K562 (cell line): ENCODE measurements around the gene KLHL22. TPM values are rescaled to one million over a fixed set of nuclear protein-coding genes. Genes with fewer than 3 reads are reported as not detected.

Experiments used
- CBX1 ChIP-seq: sonication (generic); IDR thresholded peaks from 2 replicates; pipeline ENCODE4 v1.6.1; 2016; ENCODE audit warnings: antibody characterized with exemption, low read depth, mild to moderate bottlenecking
- FOXM1 ChIP-seq, 2 experiments: fragments of 450-650 bp in 1 of 2; sonication (generic) in 1 of 2; formaldehyde crosslinking in 1 of 2; IDR thresholded peaks; 2 replicates each; pipeline versions ENCODE4 v1.6.1 to v1.9.0; 2017 to 2022; ENCODE audit warnings: low read depth in 2 of 2, mild to moderate bottlenecking in 2 of 2, missing genetic modification reagents in 1 of 2, moderate library complexity in 1 of 2
- HCFC1 ChIP-seq: IDR thresholded peaks from 2 replicates; pipeline ENCODE4 v1.6.1; 2012; ENCODE audit warnings: low read depth, low read length, improper control_type of control experiment
- JUNB ChIP-seq: fragments of 450-650 bp; formaldehyde crosslinking; conservative IDR thresholded peaks from 2 replicates; pipeline ENCODE4 v1.4.0; 2020; ENCODE audit warnings: mild to moderate bottlenecking
- MYNN ChIP-seq, 2 experiments: sonication (generic); formaldehyde crosslinking in 1 of 2; IDR thresholded peaks; 2 replicates each; pipeline versions ENCODE4 v1.5.0 to v1.6.1; 2016 to 2020; ENCODE audit warnings: antibody characterized with exemption in 1 of 2, missing genetic modification reagents in 1 of 2
- NCOA4 ChIP-seq: fragments of 450-650 bp; IDR thresholded peaks from 2 replicates; pipeline ENCODE4 v1.6.1; 2018; ENCODE audit warnings: mild to moderate bottlenecking; ENCODE audit not compliant: partially characterized antibody
- OTX1 ChIP-seq: fragments of 450-650 bp; formaldehyde crosslinking; IDR thresholded peaks from 2 replicates; pipeline ENCODE4 v1.4.0; 2022; ENCODE audit warnings: mild to moderate bottlenecking
- POLR2AphosphoS2 ChIP-seq: IDR thresholded peaks from 2 replicates; pipeline ENCODE4 v1.6.1; 2012; ENCODE audit warnings: low read length, improper control_type of control experiment
- SIX5 ChIP-seq, 2 experiments: IDR thresholded peaks; 2 replicates each; pipeline ENCODE4 v1.6.1; 2011; ENCODE audit warnings: low read length in 2 of 2, borderline replicate concordance in 1 of 2, low read depth in 1 of 2, mild to moderate bottlenecking in 1 of 2, moderate library complexity in 1 of 2; ENCODE audit not compliant: insufficient read depth in 1 of 2
- TBL1XR1 ChIP-seq, 2 experiments: IDR thresholded peaks; 2 replicates each; pipeline ENCODE4 v1.6.1; 2012; ENCODE audit warnings: improper control_type of control experiment in 2 of 2, low read length in 2 of 2, mild to moderate bottlenecking in 1 of 2
- TFAM ChIP-seq: fragments of 250-450 bp; sonication (Bioruptor Pico); conservative IDR thresholded peaks from 2 replicates; pipeline ENCODE4 v1.5.0; 2021; ENCODE audit warnings: mild to moderate bottlenecking, moderate library complexity
- ZC3H4 ChIP-seq: sonication (generic); formaldehyde crosslinking; IDR thresholded peaks from 2 replicates; pipeline ENCODE4 v1.9.0; 2021; ENCODE audit warnings: missing genetic modification reagents, borderline replicate concordance
- ZNF175 ChIP-seq: fragments of 200-800 bp; sonication (Bioruptor generic); IDR thresholded peaks from 2 replicates; pipeline ENCODE4 v1.6.1; 2016; ENCODE audit warnings: low read depth, mild to moderate bottlenecking, missing genetic modification characterization, missing compliant biosample characterization
- ZNF436 ChIP-seq: fragments of 250-450, 450-650 bp; sonication (Bioruptor Pico); formaldehyde crosslinking; IDR thresholded peaks from 2 replicates; pipeline ENCODE4 v1.7.0; 2020; ENCODE audit warnings: mild to moderate bottlenecking
- polyA plus RNA-seq, 8 experiments: library from polyadenylated mRNA; depleted of rRNA in 4 of 8; stranded (reverse) in 5 of 8; unstranded in 3 of 8; fragments of >200 nt; fragmentation: Nextera tagmentation in 2 of 8; fragmentation: Illumina TruSeq in 1 of 8; extraction: Ambion mirVana in 2 of 8; extraction: Trizol in 1 of 8; gene quantifications; 2 replicates each; pipeline versions ENCODE4 v1.2.1 to v1.2.3, GENCODE V29; 2011 to 2014; ENCODE audit warnings: inconsistent platforms in 1 of 8, missing spikeins in 1 of 8
- total RNA-seq, 7 experiments: library from RNA; depleted of rRNA in 6 of 7; stranded (reverse); fragments of >200 nt in 6 of 7; fragmentation: Illumina TruSeq in 2 of 7; extraction: Trizol in 2 of 7; gene quantifications; 2 replicates each; pipeline versions ENCODE4 v1.2.1 to v1.2.3, GENCODE V29; 2011 to 2021; ENCODE audit warnings: low replicate concordance in 1 of 7
- TF ChIP-seq, protein P1 (sequence below): fragments of 450-650 bp; IDR thresholded peaks from 2 replicates; pipeline ENCODE4 v1.6.1; 2016; ENCODE audit warnings: mild to moderate bottlenecking
- TF ChIP-seq, protein P2 (sequence below): fragments of 250-450 bp; sonication (Bioruptor Pico); IDR thresholded peaks from 2 replicates; pipeline ENCODE4 v1.4.0; 2020; ENCODE audit warnings: mild to moderate bottlenecking
- TF ChIP-seq, protein P3 (sequence below): fragments of 450-650 bp; IDR thresholded peaks from 2 replicates; pipeline ENCODE4 v1.7.0; 2016; ENCODE audit warnings: borderline replicate concordance
- TF ChIP-seq, protein P4 (sequence below): IDR thresholded peaks from 2 replicates; pipeline ENCODE4 v1.6.1; 2011; ENCODE audit not compliant: insufficient read length; ENCODE audit errors: extremely low read depth
- TF ChIP-seq, protein P5 (sequence below), 2 experiments: IDR thresholded peaks; 2 replicates each; pipeline ENCODE4 v1.6.1; 2011; ENCODE audit warnings: borderline replicate concordance in 1 of 2, control low read depth in 1 of 2, low read depth in 1 of 2, low read length in 1 of 2, mild to moderate bottlenecking in 1 of 2, mixed read lengths in 1 of 2, moderate library complexity in 1 of 2; ENCODE audit not compliant: insufficient read depth in 1 of 2, insufficient read length in 1 of 2, poor library complexity in 1 of 2, severe bottlenecking in 1 of 2; ENCODE audit errors: extremely low read depth in 1 of 2

Gene KLHL22
- total and polyA plus RNA-seq, 9 of the 15 experiments (the other 6 are each of a cell fraction or from before 2014, with no cell fraction given), result 1.3 to 25.6 (median 15.2) TPM

DNA sequence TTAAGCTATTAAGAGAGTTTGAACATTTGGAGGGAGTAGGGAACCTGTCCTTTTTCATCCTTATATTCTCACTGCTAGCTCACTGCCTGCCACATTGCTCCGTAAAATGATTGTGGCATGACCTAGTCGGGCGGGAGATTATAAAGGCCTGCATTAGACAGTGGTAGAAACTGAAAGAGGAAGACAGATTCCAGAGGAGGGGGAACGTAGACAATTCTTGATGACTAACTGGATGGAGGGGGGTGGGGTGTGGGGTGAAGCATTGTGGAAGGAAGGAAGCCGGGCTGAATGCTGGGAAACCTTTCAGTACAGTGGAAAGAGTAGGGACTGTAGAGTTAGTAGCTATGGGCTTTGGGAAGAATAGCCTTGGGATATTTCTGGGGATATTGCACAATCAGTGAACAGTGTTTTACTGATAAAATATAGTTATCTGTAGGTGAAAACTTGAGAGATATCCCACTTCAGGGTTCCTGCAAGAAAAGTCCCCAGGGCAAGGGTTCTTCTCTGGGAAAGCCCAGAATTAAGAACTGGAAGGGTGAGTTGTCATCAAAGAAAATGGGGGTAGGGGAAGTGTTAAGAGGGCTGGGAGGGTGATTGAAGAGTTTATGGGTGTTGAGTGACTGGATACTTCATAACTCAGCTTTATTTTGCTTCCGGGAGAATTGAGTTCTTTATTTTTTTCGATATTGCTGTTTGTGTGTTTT lies 13.9 kb upstream of the KLHL22 start (continued):
- TF ChIP-seq, protein P1, sequence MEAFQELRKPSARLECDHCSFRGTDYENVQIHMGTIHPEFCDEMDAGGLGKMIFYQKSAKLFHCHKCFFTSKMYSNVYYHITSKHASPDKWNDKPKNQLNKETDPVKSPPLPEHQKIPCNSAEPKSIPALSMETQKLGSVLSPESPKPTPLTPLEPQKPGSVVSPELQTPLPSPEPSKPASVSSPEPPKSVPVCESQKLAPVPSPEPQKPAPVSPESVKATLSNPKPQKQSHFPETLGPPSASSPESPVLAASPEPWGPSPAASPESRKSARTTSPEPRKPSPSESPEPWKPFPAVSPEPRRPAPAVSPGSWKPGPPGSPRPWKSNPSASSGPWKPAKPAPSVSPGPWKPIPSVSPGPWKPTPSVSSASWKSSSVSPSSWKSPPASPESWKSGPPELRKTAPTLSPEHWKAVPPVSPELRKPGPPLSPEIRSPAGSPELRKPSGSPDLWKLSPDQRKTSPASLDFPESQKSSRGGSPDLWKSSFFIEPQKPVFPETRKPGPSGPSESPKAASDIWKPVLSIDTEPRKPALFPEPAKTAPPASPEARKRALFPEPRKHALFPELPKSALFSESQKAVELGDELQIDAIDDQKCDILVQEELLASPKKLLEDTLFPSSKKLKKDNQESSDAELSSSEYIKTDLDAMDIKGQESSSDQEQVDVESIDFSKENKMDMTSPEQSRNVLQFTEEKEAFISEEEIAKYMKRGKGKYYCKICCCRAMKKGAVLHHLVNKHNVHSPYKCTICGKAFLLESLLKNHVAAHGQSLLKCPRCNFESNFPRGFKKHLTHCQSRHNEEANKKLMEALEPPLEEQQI, result no peak
- TF ChIP-seq ZNF175, result no peak
- peak in 1 of 2 experiments; percentile 74; a peak in 2 of 4 replicates for TF ChIP-seq TBL1XR1 (IDR thresholded peaks at IDR 0.05; ENCODE audit: low read length in 2 of 2)
- no peak for TF ChIP-seq MYNN (IDR thresholded peaks at IDR 0.05)
- no peak for TF ChIP-seq MYNN (CRISPR knock-in tag; IDR thresholded peaks at IDR 0.05)
- no peak for TF ChIP-seq SIX5 (IDR thresholded peaks at IDR 0.05; ENCODE audit: borderline replicate concordance in 1 of 2, insufficient read depth in 1 of 2, low read depth in 1 of 2, low read length in 2 of 2)
- TF ChIP-seq, protein P2, sequence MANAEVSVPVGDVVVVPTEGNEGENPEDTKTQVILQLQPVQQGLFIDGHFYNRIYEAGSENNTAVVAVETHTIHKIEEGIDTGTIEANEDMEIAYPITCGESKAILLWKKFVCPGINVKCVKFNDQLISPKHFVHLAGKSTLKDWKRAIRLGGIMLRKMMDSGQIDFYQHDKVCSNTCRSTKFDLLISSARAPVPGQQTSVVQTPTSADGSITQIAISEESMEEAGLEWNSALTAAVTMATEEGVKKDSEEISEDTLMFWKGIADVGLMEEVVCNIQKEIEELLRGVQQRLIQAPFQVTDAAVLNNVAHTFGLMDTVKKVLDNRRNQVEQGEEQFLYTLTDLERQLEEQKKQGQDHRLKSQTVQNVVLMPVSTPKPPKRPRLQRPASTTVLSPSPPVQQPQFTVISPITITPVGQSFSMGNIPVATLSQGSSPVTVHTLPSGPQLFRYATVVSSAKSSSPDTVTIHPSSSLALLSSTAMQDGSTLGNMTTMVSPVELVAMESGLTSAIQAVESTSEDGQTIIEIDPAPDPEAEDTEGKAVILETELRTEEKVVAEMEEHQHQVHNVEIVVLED, result no peak
- no peak; the same call in 1 of the 2 replicates for TF ChIP-seq POLR2AphosphoS2
- TF ChIP-seq, protein P3, sequence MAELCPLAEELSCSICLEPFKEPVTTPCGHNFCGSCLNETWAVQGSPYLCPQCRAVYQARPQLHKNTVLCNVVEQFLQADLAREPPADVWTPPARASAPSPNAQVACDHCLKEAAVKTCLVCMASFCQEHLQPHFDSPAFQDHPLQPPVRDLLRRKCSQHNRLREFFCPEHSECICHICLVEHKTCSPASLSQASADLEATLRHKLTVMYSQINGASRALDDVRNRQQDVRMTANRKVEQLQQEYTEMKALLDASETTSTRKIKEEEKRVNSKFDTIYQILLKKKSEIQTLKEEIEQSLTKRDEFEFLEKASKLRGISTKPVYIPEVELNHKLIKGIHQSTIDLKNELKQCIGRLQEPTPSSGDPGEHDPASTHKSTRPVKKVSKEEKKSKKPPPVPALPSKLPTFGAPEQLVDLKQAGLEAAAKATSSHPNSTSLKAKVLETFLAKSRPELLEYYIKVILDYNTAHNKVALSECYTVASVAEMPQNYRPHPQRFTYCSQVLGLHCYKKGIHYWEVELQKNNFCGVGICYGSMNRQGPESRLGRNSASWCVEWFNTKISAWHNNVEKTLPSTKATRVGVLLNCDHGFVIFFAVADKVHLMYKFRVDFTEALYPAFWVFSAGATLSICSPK, result no peak
- no peak for TF ChIP-seq CBX1
- TF ChIP-seq FOXM1 (IDR thresholded peaks at IDR 0.05; ENCODE audit: low read depth), result no peak
- no peak for TF ChIP-seq FOXM1 (CRISPR knock-in tag; IDR thresholded peaks at IDR 0.05; ENCODE audit: low read depth)
- no peak for TF ChIP-seq JUNB (CRISPR knock-in tag)
- no peak for TF ChIP-seq ZNF436 (CRISPR knock-in tag)
- TF ChIP-seq OTX1, result no peak
- peak; percentile 47 for TF ChIP-seq HCFC1
- no peak for TF ChIP-seq NCOA4
- TF ChIP-seq, protein P4, sequence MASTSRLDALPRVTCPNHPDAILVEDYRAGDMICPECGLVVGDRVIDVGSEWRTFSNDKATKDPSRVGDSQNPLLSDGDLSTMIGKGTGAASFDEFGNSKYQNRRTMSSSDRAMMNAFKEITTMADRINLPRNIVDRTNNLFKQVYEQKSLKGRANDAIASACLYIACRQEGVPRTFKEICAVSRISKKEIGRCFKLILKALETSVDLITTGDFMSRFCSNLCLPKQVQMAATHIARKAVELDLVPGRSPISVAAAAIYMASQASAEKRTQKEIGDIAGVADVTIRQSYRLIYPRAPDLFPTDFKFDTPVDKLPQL, result no peak
- no peak for TF ChIP-seq TFAM (CRISPR knock-in tag)
- no peak for TF ChIP-seq ZC3H4
- TF ChIP-seq, protein P5, sequence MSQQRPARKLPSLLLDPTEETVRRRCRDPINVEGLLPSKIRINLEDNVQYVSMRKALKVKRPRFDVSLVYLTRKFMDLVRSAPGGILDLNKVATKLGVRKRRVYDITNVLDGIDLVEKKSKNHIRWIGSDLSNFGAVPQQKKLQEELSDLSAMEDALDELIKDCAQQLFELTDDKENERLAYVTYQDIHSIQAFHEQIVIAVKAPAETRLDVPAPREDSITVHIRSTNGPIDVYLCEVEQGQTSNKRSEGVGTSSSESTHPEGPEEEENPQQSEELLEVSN (IDR thresholded peaks at IDR 0.05; ENCODE audit: borderline replicate concordance in 1 of 2, extremely low read depth in 1 of 2, insufficient read depth in 1 of 2, insufficient read length in 1 of 2, low read depth in 1 of 2, low read length in 1 of 2, poor library complexity in 1 of 2, severe bottlenecking in 1 of 2), result peak in 1 of 2 experiments; percentile 71
